ENCODE data around the gene BARD1. TPM values are rescaled to one million over a fixed set of nuclear protein-coding genes. Genes with fewer than 3 reads are reported as not detected.
A peak's percentile ranks its signal among the peaks of the same experiment; 100 is the strongest.

The BARD1 gene
- total RNA-seq, 1 donor = 41.0 TPM

- no peak overlapping the region for H3K4me3 ChIP-seq (ENCODE audit: low read depth, low read length)
- TF ChIP-seq, protein P1, sequence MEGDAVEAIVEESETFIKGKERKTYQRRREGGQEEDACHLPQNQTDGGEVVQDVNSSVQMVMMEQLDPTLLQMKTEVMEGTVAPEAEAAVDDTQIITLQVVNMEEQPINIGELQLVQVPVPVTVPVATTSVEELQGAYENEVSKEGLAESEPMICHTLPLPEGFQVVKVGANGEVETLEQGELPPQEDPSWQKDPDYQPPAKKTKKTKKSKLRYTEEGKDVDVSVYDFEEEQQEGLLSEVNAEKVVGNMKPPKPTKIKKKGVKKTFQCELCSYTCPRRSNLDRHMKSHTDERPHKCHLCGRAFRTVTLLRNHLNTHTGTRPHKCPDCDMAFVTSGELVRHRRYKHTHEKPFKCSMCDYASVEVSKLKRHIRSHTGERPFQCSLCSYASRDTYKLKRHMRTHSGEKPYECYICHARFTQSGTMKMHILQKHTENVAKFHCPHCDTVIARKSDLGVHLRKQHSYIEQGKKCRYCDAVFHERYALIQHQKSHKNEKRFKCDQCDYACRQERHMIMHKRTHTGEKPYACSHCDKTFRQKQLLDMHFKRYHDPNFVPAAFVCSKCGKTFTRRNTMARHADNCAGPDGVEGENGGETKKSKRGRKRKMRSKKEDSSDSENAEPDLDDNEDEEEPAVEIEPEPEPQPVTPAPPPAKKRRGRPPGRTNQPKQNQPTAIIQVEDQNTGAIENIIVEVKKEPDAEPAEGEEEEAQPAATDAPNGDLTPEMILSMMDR (IDR thresholded peaks at IDR 0.05; ENCODE audit: insufficient read depth, low read depth, low read length) = peak; percentile 62
- DNase-seq (ENCODE audit: low read depth) = peak; percentile 52
Measured at GRCh38 chr2:214830794-214831346, 21.4 kb upstream of the BARD1 start.

GRCh38 chr2:214816008-214816533 is 6.6 kb upstream of the BARD1 start:
- DNase-seq (ENCODE audit: low read depth) = peak; percentile 4
- TF ChIP-seq, protein P1 (IDR thresholded peaks at IDR 0.05; ENCODE audit: insufficient read depth, low read depth, low read length) = no peak
- no peak overlapping the region for H3K4me3 ChIP-seq (ENCODE audit: low read depth, low read length)

GRCh38 chr2:214810671-214811070 is 1.2 kb upstream of the BARD1 start:
- TF ChIP-seq, protein P1 (IDR thresholded peaks at IDR 0.05; ENCODE audit: insufficient read depth, low read depth, low read length) = no peak
- no peak for DNase-seq (ENCODE audit: low read depth)
- H3K4me3 ChIP-seq (ENCODE audit: low read depth, low read length) = peak overlapping the region; percentile 70

GRCh38 chr2:214809751-214810564 is 475 bp upstream of the BARD1 start:
- peak; percentile 99 for DNase-seq (ENCODE audit: low read depth)
- TF ChIP-seq, protein P1 (IDR thresholded peaks at IDR 0.05; ENCODE audit: insufficient read depth, low read depth, low read length) = no peak
- H3K4me3 ChIP-seq (ENCODE audit: low read depth, low read length) = peak overlapping the region; percentile 85

GRCh38 chr2:214807653-214808052 is 1.8 kb downstream of the BARD1 start:
- TF ChIP-seq, protein P1 (IDR thresholded peaks at IDR 0.05; ENCODE audit: insufficient read depth, low read depth, low read length) = no peak
- peak overlapping the region; percentile 85 for H3K4me3 ChIP-seq (ENCODE audit: low read depth, low read length)
- DNase-seq (ENCODE audit: low read depth) = no peak

DNA sequence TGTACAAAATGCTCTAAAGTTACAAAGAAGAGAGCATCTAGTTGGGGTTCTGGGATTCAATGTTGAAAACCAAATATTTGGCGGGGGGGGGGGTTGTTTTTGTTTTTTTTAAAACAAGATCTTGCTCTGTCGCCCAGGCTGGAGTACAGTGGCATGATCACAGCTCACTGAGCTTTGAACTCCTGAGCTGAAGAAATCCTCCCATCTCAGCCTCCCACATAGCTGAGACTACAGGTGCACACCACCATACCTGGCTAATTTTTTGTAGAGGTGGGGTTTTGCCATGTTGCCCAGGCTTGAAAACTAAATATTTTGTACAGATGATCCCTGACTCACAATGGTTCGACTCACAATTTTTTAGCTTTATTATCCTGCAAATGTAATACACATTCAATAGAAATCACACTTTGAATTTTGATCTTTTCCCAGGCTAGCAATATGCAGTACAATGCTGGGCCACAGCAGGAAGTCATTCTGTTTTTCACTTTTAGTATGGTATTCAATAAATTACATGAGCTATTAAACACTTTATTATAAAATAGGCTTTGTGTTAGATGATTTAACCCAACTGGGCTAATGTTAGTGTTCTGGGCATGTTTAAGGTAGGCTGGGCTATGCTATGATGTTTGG is 7.6 kb downstream of the BARD1 start:
- TF ChIP-seq, protein P1 (IDR thresholded peaks at IDR 0.05; ENCODE audit: insufficient read depth, low read depth, low read length) = no peak
- no peak for DNase-seq (ENCODE audit: low read depth)
- H3K4me3 ChIP-seq (ENCODE audit: low read depth, low read length) = no peak overlapping the region

All from fibroblast of villous mesenchyme (primary cell).